ENCODE data around the gene TMEM196. TPM values are rescaled to one million over a fixed set of nuclear protein-coding genes. Genes with fewer than 3 reads are reported as not detected.

TMEM196 gene
- polyA plus RNA-seq, 3 donors = not detected

GRCh38 chr7:19707240-19707639 lies 66.2 kb downstream of the TMEM196 start:
- Histone ChIP-seq H3K36me3 (replicated peaks in 1 of 2; ENCODE audit: control insufficient read depth in 1 of 2, insufficient read depth in 2 of 2, low read length in 2 of 2) (peaks cover 2 to 19% of the 10 kb centered on the region in 2 donors), H3K9ac (ENCODE audit: insufficient read depth, low read length, poor library complexity, severe bottlenecking) (no peak overlapping the region), H4K20me1 (ENCODE audit: insufficient read depth, low read length) (no peaks in the 10 kb centered on the region), H3K79me2 (ENCODE audit: insufficient read depth, low read length) (peaks cover 46% of the 10 kb centered on the region), H3K27ac (ENCODE audit: low read depth in 1 of 2, low read length in 2 of 2) (no peak overlapping the region), H3K4me3 (replicated peaks in 1 of 3; ENCODE audit: low read depth in 2 of 3, low read length in 3 of 3) (peak overlapping the region in 1 of 3 experiments; percentile 88), H3K4me1 (ENCODE audit: control insufficient read depth in 1 of 2, insufficient read depth in 2 of 2, low read length in 2 of 2) (peaks cover 17 to 19% of the 10 kb centered on the region in 2 donors), H2AFZ (ENCODE audit: insufficient read depth, low read depth, low read length, poor library complexity, severe bottlenecking) (no peak overlapping the region), H3K4me2 (replicated peaks; ENCODE audit: extremely low read depth, low read length, poor library complexity, severe bottlenecking) (peak overlapping the region; percentile 75), H3K9me3 (replicated peaks in 1 of 2; ENCODE audit: control insufficient read depth in 1 of 2, insufficient read depth in 1 of 2, low read length in 2 of 2) (no peaks in the 10 kb centered on the region), H3K27me3 (ENCODE audit: control insufficient read depth in 2 of 2, insufficient read depth in 2 of 2, low read length in 2 of 2) (no peaks in the 10 kb centered on the region)
- peaks cover 1 to 2% (median 2%) of the 10 kb centered on the region in 3 donors for H3K27me3 Mint-ChIP-seq (ENCODE audit: low read depth in 3 of 3)
- H3K9me3 Mint-ChIP-seq = peaks cover 0 to 2% (median 0%) of the 10 kb centered on the region in 7 donors
- peaks cover 24% of the 10 kb centered on the region for H3K4me1 Mint-ChIP-seq
- no peak for TF ChIP-seq CTCF (IDR thresholded peaks at IDR 0.05)
- intact Hi-C loops (cut with micrococcal nuclease) = no loop called here
- peaks cover 18 to 20% of the 10 kb centered on the region in 2 donors for H3K36me3 Mint-ChIP-seq
- peak overlapping the region in 1 of 7 donors; percentile 16 for H3K27ac Mint-ChIP-seq
- DNase-seq = no peak
- no peak overlapping the region for H3K4me3 Mint-ChIP-seq
- 86% methylated on average over 1 of the region's 3 CpGs for WGBS (ENCODE audit: insufficient coverage)

GRCh38 chr7:19705663-19706062 lies 67.8 kb downstream of the TMEM196 start:
- Histone ChIP-seq H3K27ac (ENCODE audit: low read depth in 1 of 2, low read length in 2 of 2) (no peak overlapping the region), H2AFZ (ENCODE audit: insufficient read depth, low read depth, low read length, poor library complexity, severe bottlenecking) (no peak overlapping the region), H3K4me3 (replicated peaks in 1 of 3; ENCODE audit: low read depth in 2 of 3, low read length in 3 of 3) (no peak overlapping the region), H3K4me1 (ENCODE audit: control insufficient read depth in 1 of 2, insufficient read depth in 2 of 2, low read length in 2 of 2) (peaks cover 17 to 19% of the 10 kb centered on the region in 2 donors), H3K4me2 (replicated peaks; ENCODE audit: extremely low read depth, low read length, poor library complexity, severe bottlenecking) (no peak overlapping the region), H3K9ac (ENCODE audit: insufficient read depth, low read length, poor library complexity, severe bottlenecking) (no peak overlapping the region), H3K27me3 (ENCODE audit: control insufficient read depth in 2 of 2, insufficient read depth in 2 of 2, low read length in 2 of 2) (no peaks in the 10 kb centered on the region), H3K9me3 (replicated peaks in 1 of 2; ENCODE audit: control insufficient read depth in 1 of 2, insufficient read depth in 1 of 2, low read length in 2 of 2) (no peaks in the 10 kb centered on the region), H3K36me3 (replicated peaks in 1 of 2; ENCODE audit: control insufficient read depth in 1 of 2, insufficient read depth in 2 of 2, low read length in 2 of 2) (peaks cover 6 to 29% of the 10 kb centered on the region in 2 donors), H3K79me2 (ENCODE audit: insufficient read depth, low read length) (peaks cover 46% of the 10 kb centered on the region), H4K20me1 (ENCODE audit: insufficient read depth, low read length) (no peaks in the 10 kb centered on the region)
- Mint-ChIP-seq H3K4me1 (peaks cover 24% of the 10 kb centered on the region), H3K36me3 (peaks cover 27 to 32% of the 10 kb centered on the region in 2 donors), H3K9me3 (peaks cover 0 to 2% (median 0%) of the 10 kb centered on the region in 7 donors), H3K27me3 (ENCODE audit: low read depth in 3 of 3) (peaks cover 1 to 2% (median 2%) of the 10 kb centered on the region in 3 donors), H3K4me3 (no peak overlapping the region), H3K27ac (no peak overlapping the region)
- intact Hi-C loops (cut with micrococcal nuclease) = no loop called here
- 100% methylated on average over 1 of the region's 2 CpGs for WGBS (ENCODE audit: insufficient coverage)
- no peak for TF ChIP-seq CTCF (IDR thresholded peaks at IDR 0.05)
- no peak for DNase-seq

Data from CD14-positive monocyte (primary cell).